ENCODE measurements around the gene MSLN.
A peak's percentile ranks its signal among the peaks of the same experiment; 100 is the strongest.

Gene MSLN

DNA sequence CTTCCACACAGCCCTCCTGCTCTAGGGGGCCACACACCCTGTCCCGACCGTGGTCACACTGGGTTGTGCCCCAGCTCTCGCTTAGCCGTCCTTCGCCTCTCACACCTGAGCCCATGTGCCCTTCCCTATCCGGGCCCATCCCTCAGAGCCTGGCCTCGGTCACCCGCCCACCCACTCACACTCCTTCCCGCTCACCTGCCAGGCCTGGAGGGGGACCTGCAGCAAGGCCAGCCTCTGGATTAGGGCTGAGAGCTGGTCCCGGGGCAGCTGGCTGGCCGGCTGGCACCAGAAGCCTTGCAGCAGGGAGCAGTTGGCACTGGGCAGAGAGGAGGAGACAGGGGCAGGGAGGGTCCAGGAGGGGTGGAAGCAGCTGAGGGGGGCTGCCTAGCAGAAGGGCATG lies 17.9 kb downstream of the MSLN start:
- no peak for DNase-seq

- DNase-seq, result no peak
Observed at GRCh38 chr16:778909-779527, 18.5 kb downstream of the MSLN start.

- no peak for DNase-seq
Observed at GRCh38 chr16:779561-779960, 19.0 kb downstream of the MSLN start.

GRCh38 chr16:780296-780695 lies 19.8 kb downstream of the MSLN start:
- no peak for DNase-seq

- DNase-seq, result no peak
Observed at GRCh38 chr16:781346-782010, 20.9 kb downstream of the MSLN start.

- DNase-seq, result no peak
Observed at GRCh38 chr16:782258-782657, 21.7 kb downstream of the MSLN start.

- no peak for DNase-seq
Observed at GRCh38 chr16:782766-783403, 22.4 kb downstream of the MSLN start.

- DNase-seq, result no peak
Observed at GRCh38 chr16:783404-784161, 23.0 kb downstream of the MSLN start.

DNA sequence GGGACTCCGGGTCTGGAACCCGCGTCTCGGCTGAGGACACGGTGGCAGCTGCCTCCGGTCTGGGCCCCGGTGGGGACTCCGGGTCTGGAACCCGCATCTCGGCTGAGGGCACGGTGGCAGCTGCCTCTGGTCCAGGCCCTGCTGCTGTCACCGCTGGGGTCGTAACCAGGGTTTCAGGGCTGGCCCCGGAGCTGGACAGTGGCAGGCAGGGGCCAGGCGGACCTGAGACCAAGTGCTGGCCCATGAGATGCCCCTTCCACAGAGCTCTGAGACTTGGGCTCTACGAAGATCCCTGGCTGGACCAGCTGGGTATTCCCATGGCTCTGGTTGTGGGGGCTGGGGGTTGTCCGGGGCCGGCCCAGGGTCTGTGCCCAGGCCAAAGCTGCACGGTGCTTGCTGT lies 23.9 kb downstream of the MSLN start:
- DNase-seq, result no peak

DNA sequence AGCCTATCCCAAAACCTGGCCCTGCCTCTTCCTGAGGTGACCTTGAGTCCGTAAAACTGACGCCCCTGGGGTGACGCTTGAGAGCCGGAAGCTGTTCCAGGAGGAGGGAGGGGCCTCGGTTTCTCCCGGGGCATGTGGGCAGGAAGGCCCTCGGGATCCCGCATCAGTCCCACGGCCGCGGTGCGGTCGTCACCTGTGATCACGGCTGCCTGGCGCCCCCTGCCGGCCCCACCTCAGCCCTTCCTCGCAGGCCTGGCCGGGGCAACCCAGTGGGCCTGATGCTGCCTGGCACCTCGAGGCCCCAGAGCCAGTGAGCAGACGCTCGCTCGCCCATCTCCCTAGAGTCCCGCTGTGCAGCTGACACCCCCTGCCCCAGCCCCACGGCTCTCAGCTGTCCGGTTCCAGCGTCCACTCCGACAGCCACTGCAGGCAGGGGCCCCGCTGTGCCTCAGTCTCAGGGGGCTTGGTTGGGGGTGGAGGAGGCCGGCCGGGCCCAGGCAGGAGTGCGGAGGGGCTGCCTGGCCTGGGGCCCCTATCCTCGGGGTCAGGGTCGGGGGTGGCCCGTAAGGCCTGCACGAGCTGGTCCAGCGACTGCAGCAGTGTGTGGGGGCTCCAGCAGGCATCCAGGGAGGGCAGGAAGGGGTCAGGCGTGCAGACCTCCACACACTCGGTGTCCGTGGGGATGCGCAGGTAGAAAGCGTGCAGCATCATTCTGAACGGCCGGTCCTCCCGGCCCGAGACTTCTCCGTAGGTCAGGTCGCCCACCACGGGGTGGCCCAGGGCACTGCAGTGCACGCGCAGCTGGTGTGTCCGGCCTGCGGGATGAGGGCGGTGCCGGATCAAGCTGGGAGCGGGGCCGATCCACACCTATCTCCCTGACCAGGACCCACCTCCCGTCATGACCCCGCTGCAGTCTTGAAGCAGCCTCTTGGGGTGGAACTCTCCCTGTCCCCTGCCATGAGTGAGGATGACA lies 25.3 kb downstream of the MSLN start:
- no peak for DNase-seq

DNA sequence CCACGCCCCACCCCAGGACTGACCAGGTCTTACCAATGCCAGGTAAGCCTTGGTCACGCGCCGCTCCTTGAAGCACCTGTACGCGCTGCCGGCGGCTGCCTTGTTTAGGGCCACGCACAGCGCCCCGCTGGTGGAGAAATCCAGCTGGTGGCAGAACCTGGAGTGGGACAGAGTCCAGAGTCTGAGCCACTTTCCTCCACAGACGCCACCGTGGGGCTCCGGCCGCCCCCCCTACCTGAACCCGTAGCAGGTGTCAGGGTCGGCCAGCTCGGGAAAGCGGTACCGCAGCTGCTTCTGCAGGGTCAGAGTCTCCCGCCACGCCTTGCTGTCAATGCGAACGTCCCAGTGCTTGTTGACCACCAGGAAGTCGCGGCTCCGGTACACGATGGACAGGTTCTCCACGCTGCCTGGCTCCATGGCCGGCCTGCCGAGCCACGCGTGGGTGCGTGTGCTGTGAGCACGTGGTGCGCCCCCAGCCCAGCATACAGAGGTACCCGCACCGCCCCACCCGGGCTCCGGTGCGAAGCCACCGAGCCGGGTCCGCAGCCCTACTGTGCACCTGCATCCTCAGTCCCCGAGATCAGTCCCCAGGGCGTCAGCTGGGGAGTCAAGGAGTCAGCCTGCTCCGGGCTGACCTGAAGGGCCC lies 26.9 kb downstream of the MSLN start:
- no peak for DNase-seq

DNA sequence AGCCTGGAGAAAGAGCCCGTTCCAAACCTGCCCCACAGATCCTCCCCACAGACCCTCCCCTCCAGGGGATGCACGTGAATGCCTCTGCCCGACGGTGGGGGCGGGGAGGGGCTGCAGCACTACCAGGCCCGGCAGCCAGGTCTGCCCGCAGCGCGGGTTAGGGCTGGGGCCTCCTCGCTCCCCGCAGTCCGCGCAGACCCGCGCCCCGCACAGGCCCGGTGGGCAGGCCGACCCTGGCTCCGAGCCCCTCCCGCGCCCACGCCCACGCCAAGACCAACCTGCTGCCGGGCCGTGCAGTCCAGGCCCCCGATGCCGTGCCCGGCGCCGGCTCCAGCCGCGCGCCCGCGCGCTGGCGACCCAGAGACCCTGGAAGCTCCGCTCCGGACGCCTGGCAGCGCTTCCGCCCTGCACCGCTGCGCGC lies 27.5 kb downstream of the MSLN start, which contains the start of gene RPUSD1:
RPUSD1 (minus strand) TSS at position 404 of the 421 bp plus-strand sequence. CDS start 644 bp downstream, outside the sequence.
- DNase-seq, result no peak

DNA sequence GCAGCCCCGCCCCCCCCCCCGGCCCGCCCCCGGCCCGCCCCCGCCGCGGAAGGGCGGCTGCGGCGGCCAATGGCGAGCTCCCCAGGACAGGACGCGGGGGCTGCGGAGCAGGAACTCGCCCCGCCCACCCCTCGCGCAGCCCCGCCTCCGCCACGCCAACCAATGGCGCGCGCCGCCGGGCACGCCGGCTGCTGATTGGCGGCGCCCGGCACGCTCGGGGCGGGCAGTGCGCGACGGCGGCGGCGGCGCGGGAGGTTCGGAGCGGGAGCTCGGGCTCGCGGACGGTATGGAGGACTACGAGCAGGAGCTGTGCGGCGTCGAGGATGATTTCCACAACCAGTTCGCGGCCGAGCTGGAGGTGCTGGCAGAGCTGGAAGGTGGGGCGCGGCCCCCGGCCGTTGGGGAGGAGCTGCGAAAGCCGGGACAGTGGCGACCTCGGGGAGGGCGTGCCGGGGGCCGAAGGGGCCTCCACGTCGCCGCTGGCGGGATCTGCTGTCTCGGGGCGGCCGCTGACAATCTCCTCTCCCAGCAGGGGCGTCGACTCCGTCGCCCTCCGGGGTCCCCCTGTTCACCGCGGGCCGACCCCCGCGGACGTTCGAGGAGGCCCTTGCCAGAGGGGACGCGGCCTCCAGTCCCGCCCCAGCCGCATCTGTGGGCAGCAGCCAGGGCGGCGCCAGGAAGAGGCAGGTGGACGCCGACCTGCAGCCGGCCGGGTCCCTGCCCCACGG lies 28.0 kb downstream of the MSLN start, which contains the start of gene CHTF18:
CHTF18 (plus strand) TSS at position 222 of the 728 bp plus-strand sequence; CDS start at position 287, 65 bp downstream.
- peak; percentile 86 for DNase-seq

DNA sequence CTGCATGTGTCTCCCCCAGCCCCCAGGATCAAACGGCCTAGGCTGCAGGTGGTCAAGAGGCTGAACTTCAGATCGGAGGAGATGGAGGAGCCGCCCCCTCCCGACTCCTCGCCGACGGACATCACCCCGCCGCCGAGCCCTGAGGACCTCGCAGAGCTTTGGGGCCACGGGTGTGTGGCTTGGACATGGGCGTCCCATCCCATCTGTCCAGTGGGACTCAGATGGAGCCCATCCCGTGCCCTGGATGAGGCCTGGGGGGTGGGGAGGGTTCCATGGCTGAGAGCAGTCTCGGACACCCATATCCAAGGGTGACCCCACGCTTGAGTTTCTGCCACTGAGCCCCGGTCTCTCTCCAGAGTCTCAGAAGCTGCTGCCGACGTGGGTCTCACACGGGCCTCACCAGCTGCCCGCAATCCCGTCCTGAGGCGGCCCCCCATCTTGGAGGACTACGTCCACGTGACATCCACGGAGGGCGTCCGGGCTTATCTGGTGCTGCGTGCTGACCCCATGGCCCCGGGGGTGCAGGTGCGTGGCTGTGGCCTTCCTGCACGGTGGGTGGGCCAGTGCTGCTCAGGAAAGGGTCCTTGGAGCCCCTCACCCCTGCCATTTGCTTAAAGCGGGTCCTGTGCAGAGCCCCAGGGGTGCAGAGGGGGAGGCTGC lies 28.8 kb downstream of the MSLN start:
- no peak for DNase-seq

- no peak for DNase-seq
Observed at GRCh38 chr16:790086-790485, 29.6 kb downstream of the MSLN start.

DNA sequence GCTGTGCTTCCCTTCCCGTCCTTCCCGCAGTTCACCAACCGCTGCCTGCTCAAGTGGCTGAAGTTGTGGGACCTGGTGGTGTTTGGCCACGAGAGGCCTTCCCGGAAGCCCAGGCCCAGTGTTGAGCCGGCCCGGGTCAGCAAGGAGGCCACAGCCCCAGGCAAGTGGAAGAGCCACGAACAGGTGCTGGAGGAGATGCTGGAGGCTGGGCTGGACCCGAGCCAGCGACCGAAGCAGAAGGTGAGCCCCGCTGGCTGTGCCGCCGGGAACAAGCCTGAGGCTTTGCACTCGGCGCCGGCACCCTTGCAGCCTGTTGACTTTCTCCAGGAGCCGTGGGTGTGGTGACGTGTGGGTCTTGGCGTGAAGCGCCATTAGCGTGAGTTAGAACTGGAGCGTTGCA lies 30.6 kb downstream of the MSLN start:
- DNase-seq, result no peak

DNA sequence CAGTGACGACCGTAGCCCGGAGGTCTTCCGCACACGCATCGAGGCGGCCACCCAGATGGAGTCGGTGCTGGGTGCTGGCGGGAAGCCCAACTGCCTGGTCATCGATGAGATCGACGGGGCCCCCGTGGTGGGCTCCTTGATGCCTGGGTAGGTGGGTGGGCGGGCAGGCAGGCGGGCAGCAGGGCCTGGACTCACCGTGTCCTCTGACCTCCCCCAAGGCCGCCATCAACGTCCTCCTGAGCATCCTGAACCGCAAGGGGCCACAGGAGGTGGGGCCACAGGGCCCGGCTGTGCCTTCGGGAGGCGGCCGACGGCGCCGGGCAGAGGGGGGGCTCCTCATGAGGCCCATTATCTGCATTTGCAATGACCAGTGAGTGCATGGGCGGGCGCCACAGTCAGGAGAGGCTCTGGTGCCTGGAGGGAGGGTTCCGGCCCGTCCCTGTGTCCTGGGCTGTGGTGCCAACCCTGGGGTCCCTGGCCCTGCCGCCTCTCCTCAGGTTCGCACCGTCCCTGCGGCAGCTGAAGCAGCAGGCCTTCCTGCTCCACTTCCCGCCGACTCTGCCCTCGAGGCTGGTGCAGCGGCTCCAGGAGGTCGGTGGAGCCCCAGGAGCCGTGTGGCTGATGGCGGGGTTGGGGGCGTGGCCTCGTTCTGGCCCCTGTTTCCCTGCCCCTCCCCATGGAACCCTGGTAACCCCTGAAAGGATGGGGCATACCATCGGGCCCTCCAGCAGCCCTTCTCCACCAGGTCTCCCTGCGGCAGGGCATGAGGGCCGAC lies 31.9 kb downstream of the MSLN start:
- DNase-seq, result no peak

- no peak for DNase-seq
Observed at GRCh38 chr16:793414-793813, 32.9 kb downstream of the MSLN start.

DNA sequence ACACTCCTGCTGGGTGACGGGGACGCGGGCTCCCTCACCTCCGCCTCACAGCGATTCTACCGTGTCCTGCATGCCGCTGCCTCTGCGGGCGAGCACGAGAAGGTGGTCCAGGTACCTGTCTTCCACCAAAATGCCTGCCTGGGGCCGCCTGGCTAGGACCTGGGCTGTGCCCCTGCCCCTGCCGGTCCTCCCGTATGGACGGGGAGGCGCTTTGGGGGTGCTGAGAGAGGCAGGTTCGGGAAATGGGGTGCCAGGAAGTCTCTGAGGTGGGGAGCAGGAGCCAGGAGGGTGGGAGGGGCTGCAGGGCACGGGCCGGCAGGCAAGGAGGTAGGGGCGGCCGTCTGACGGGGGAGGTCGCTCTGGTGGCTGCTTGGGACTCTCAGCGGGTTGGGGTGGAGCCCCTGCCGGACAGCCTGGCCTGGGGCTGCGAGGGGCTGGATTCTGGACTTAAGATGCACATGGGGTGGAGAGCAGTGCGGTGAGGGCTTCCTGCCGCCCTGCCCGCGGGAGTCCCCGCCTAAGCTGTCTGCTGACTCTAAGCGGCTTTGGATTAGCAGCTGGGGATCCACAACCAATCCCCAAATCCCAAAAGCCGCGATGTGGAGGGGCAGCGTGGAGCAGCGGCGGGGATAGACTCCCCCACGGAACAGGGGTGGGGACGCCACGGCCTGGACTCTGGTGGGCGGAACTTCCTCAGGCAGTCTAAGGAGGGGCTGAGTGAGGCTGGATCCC lies 33.7 kb downstream of the MSLN start:
- no peak for DNase-seq
